ENCODE data around the gene CMYA5. TPM values are rescaled to one million over a fixed set of nuclear protein-coding genes. Genes with fewer than 3 reads are reported as not detected.
"Not testable (repeated sequence)": the region's sequence is repeated elsewhere in the genome, so short reads cannot be mapped to it uniquely, and the experiment has no call there.

Gene CMYA5
- total RNA-seq, 8 experiments from 2014 or later, result 0.27 to 0.91 (median 0.53) TPM

DNA sequence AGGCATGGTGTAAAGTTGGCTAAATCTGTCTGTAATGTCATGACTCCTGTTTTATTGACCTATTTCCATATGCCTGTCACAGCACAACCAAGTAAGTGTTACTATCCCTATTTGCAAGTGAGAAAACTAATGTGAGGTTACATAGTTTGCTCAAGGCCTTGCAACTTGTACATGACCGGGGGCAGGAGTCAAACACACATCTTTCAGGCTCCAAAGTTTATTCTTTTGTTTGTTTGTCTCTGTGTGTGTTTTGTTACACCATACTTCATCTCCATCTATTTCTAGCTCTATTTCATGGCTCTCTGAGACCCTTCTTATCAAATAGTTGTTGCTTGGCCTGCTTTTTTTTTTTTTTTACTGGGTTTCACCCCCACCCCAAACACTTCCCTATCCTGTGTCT, 70.2 kb downstream of the CMYA5 start:
- no peak for ATAC-seq (replicated peaks in 6 of 8)
- WGBS, 10 experiments, result 67 to 100% (median 80%) methylated on average over 1 of the region's 1 CpG; no CpG with 5 or more reads in 3 of the 10 experiments
- in situ Hi-C loops (cut with MboI; ENCODE audit: low pct_unique_long_range_greater_than_20kb in 2 of 9, low sequenced_read_pairs in 9 of 9, unreplicated experiment in 9 of 9), result no loop called here
- Histone ChIP-seq H3K4me3 (no peak overlapping the region), H3K4me1 (replicated peaks in 1 of 2) (no peaks in the 10 kb centered on the region), H3K27ac (no peak overlapping the region)

DNA sequence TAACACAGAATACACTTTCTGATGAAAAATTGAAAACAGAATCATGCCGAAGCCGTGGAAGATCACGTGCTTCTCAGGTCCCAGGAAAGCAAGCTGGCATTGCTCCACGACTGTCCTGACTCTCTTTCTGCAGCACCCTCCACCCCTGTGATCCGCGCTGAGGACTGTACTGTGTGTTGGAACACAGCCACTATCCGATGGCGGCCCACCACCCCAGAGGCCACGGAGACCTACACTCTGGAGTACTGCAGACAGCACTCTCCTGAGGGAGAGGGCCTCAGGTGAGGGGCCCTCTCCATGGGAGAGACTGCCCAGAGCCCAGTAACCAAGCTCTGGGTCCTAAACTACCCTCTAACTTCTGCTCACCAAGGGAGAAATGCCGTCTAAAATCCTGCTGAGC, 73.3 kb downstream of the CMYA5 start:
- 33 to 100% (median 79%) methylated on average over 1 to 6 of the region's 10 CpGs; no CpG with 5 or more reads in 2 of the 10 experiments for WGBS, 10 experiments
- H3K27ac ChIP-seq, result no peak overlapping the region
- ATAC-seq (replicated peaks in 6 of 8), result no peak
- H3K4me3 ChIP-seq, result no peak overlapping the region
- in situ Hi-C loops (cut with MboI; ENCODE audit: low pct_unique_long_range_greater_than_20kb in 2 of 9, low sequenced_read_pairs in 9 of 9, unreplicated experiment in 9 of 9), result no loop called here
- no peaks in the 10 kb centered on the region for H3K4me1 ChIP-seq (replicated peaks in 1 of 2)

DNA sequence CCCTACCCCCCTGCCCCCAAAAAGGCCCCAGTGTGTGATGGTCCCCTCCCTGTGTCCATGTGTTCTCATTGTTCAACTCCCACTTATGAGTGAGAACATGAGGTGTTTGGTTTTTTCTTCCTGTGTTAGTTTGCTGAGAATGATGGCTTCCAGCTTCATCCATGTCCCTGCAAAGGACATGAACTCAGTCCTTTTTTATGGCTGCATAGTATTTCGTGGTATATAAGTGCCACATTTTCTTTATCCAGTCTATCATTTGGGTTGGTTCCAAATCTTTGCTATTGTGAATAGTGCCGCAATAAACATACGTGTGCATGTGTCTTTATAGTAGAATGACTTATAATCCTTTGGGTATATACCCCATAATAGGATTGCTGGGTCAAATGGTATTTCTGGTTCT, 74.5 kb downstream of the CMYA5 start:
- H3K4me1 ChIP-seq (replicated peaks in 1 of 2); in situ Hi-C loops (cut with MboI; ENCODE audit: low pct_unique_long_range_greater_than_20kb in 2 of 9, low sequenced_read_pairs in 9 of 9, unreplicated experiment in 9 of 9); H3K4me3 ChIP-seq; ATAC-seq (replicated peaks in 6 of 8); H3K27ac ChIP-seq: not testable (repeated sequence)
- 80 to 100% (median 100%) methylated on average over 1 to 2 of the region's 3 CpGs; no CpG with 5 or more reads in 6 of the 10 experiments for WGBS, 10 experiments

DNA sequence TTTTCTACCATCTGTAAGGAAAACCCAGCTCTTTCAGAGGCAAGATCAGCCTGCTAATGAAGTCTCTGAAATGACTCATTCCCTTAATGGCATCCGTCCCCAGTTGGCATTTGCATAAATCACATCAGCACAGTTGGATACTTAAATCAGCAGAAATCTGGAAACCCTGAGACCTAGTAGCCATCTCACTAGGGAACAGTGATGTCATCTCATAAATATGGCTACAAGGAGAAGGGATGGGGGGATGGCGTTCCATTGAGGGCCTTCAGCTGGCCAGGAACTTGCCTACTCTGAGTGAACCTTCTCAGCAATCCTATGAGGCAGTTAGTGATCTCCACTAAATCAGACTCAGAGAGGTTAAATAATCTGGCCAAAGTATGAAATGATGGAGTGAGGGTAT, 81.8 kb downstream of the CMYA5 start:
- no peak overlapping the region for H3K4me3 ChIP-seq
- no peak overlapping the region for H3K27ac ChIP-seq
- ATAC-seq (replicated peaks in 6 of 8), result peak; percentile 67 to 99 (median 94)
- in situ Hi-C loops (cut with MboI; ENCODE audit: low pct_unique_long_range_greater_than_20kb in 2 of 9, low sequenced_read_pairs in 9 of 9, unreplicated experiment in 9 of 9), result no loop called here
- no peaks in the 10 kb centered on the region for H3K4me1 ChIP-seq (replicated peaks in 1 of 2)
- 0 to 80% (median 29%) methylated on average over 1 to 2 of the region's 2 CpGs; no CpG with 5 or more reads in 4 of the 10 experiments for WGBS, 10 experiments

DNA sequence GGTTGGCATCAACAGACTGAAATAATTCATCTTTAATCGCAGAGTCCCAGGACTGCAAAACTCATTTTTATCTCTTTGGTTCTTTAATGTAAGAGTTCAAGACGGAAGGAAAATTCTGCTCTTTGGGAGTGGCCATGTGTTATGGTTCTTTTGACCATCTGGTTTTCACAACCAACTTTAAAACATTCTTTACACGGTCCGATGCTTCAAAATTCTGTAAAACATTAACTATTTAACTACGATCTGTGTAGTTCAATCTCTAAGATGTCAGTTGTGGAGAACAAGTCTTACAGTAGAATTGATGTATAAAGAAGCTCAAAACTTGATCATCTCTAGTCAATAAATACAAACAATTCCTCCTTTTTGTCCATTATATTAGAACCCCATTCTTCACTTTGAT, 83.0 kb downstream of the CMYA5 start:
- in situ Hi-C loops (cut with MboI; ENCODE audit: low pct_unique_long_range_greater_than_20kb in 2 of 9, low sequenced_read_pairs in 9 of 9, unreplicated experiment in 9 of 9), result no loop called here
- Histone ChIP-seq H3K4me3 (no peak overlapping the region), H3K4me1 (replicated peaks in 1 of 2) (no peaks in the 10 kb centered on the region), H3K27ac (no peak overlapping the region)
- 70 to 100% (median 82%) methylated on average over 1 to 5 of the region's 5 CpGs; no CpG with 5 or more reads in 1 of the 10 experiments for WGBS, 10 experiments
- ATAC-seq (replicated peaks in 6 of 8), result no peak

DNA sequence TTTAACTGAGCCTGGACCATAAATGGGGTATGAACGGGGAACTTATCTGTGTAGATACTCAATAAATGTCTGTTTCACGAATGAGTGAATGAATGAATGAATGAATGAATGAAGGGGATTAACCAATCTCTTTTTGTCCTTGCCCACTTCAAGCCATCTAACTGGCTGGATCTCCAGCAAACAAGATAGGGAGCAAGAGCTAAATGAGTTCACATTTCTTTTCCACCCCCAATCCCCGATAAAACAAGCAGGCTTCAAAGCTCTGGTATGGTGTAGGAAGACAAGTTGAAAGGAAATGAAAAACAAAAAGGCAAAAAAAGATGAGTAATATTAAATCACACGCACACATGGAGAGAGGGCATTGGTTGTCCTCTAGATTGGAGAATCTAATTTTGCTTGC, 84.0 kb downstream of the CMYA5 start:
- in situ Hi-C loops (cut with MboI; ENCODE audit: low pct_unique_long_range_greater_than_20kb in 2 of 9, low sequenced_read_pairs in 9 of 9, unreplicated experiment in 9 of 9), result no loop called here
- no peak for ATAC-seq (replicated peaks in 6 of 8)
- 31 to 100% (median 93%) methylated on average over 2 to 4 of the region's 4 CpGs for WGBS, 10 experiments
- Histone ChIP-seq H3K27ac (no peak overlapping the region), H3K4me1 (replicated peaks in 1 of 2) (no peaks in the 10 kb centered on the region), H3K4me3 (no peak overlapping the region)

DNA sequence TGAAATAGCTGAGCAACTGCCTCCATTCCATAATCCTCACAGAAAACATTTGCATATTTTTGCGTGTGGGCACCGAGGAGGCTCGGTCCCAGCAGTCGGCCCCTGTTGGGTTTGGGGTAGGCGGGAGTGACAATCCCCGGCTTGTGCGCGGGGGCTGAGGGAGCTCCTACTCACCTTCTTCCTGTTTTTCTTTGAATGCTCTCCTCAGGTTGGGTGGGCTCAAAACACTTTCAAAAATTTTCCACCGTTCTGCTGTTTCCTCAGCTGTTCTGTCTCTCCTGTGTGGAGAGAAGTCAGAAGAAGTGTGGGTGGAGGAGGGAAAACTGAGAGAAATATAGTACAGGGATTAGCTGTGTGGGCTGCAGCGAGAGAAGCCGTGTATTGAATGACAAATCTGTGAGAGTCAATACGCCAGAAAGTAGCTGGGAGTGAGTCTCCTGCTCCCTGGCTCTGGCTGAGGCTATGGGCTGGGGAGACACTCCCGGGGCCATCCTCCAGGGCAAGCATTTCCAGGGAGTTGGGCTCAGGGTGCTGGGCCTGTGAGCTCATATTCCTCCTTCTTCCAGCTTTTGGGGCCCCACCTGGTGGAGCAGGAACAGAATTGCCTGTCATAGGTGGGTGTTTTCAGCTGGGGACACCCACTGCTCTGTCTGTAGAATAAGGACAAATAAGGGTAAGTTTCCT, 84.7 kb downstream of the CMYA5 start:
- WGBS, 10 experiments, result 0 to 100% (median 76%) methylated on average over 1 to 5 of the region's 13 CpGs; no CpG with 5 or more reads in 4 of the 10 experiments

DNA sequence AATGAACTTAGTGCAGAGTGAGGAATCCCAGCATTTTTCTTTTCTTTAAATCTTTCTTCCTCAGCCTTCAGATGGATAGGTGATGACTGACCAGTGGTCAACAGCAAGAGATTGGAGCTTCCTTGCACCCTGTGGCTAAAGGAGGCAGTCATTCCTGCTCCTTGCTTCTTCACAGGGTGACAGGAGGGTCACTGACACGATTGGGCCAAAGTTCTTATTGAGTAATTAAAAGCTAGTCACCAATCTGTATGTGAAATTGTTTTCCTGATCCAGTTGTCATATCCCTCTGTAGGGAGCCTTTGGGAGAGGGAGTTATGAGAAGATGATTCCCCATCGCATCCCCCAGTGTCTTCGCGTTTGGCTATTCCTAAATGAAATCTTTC, 85.2 kb downstream of the CMYA5 start:
- 57 to 100% (median 90%) methylated on average over 1 to 4 of the region's 4 CpGs; no CpG with 5 or more reads in 1 of the 10 experiments for WGBS, 10 experiments
- Histone ChIP-seq H3K4me3 (no peak overlapping the region), H3K27ac (no peak overlapping the region), H3K4me1 (replicated peaks in 1 of 2) (no peaks in the 10 kb centered on the region)
- in situ Hi-C loops (cut with MboI; ENCODE audit: low pct_unique_long_range_greater_than_20kb in 2 of 9, low sequenced_read_pairs in 9 of 9, unreplicated experiment in 9 of 9), result no loop called here
- no peak for ATAC-seq (replicated peaks in 6 of 8)

More for the DNA sequence above, 84.7 kb downstream of the CMYA5 start:
- no peak overlapping the region for H3K4me3 ChIP-seq
- H3K4me1 ChIP-seq (replicated peaks in 1 of 2), result no peaks in the 10 kb centered on the region
- in situ Hi-C loops (cut with MboI; ENCODE audit: low pct_unique_long_range_greater_than_20kb in 2 of 9, low sequenced_read_pairs in 9 of 9, unreplicated experiment in 9 of 9), result no loop called here
- ATAC-seq (replicated peaks in 6 of 8), result peak in 4 of 8 experiments; percentile 14 to 90 (median 57)
- H3K27ac ChIP-seq, result no peak overlapping the region

DNA sequence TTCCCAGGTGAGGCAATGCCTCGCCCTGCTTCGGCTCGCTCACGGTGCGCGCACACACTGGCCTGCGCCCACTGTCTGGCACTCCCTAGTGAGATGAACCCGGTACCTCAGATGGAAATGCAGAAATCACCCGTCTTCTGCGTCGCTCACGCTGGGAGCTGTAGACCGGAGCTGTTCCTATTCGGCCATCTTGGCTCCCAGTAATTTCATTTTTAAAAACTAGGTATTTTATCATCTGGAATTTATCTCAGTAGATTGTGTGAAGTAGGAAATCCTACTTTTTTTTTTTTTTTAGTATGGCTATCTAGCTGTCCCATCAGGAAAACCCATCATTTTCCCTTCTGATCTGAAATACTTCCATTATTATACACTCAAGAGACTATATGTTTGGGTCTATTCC, 95.1 kb downstream of the CMYA5 start:
- H3K4me1 ChIP-seq (replicated peaks in 1 of 2); in situ Hi-C loops (cut with MboI; ENCODE audit: low pct_unique_long_range_greater_than_20kb in 2 of 9, low sequenced_read_pairs in 9 of 9, unreplicated experiment in 9 of 9): not testable (repeated sequence)
- WGBS, 10 experiments, result 0% methylated on average over 3 of the region's 14 CpGs; no CpG with 5 or more reads in 9 of the 10 experiments
- H3K4me3 ChIP-seq, result peak overlapping the region; percentile 15 to 35 (median 26)
- peak in 1 of 8 experiments; percentile 25 for ATAC-seq (replicated peaks in 6 of 8)
- peak overlapping the region in 1 of 2 donors; percentile 19 for H3K27ac ChIP-seq

DNA sequence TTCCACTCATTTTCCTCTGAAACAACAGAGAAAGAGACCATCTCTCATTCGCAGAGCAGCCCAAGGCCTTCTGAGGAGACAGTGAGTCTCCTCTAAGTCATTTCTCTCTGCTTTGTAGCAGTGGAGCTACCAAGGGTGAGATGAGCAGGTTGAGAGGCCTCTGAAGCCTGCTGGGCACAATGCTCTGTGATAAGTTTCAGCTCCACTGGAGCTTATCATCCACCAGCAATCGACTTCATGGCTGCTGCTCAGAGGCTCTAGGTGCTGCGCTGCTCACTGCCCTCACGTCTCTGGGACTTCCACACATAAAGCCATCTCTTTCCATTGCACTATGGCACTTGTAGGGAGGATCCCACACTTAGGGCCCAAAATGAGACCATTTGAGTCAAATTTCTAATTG, 96.3 kb downstream of the CMYA5 start:
- in situ Hi-C loops (cut with MboI; ENCODE audit: low pct_unique_long_range_greater_than_20kb in 2 of 9, low sequenced_read_pairs in 9 of 9, unreplicated experiment in 9 of 9), result no loop called here
- no peak for ATAC-seq (replicated peaks in 6 of 8)
- H3K27ac ChIP-seq, result no peak overlapping the region
- peaks cover 0 to 7% of the 10 kb centered on the region in 2 donors for H3K4me1 ChIP-seq (replicated peaks in 1 of 2)
- WGBS, 10 experiments, result 63 to 100% (median 87%) methylated on average over 1 to 3 of the region's 4 CpGs; no CpG with 5 or more reads in 4 of the 10 experiments
- no peak overlapping the region for H3K4me3 ChIP-seq

DNA sequence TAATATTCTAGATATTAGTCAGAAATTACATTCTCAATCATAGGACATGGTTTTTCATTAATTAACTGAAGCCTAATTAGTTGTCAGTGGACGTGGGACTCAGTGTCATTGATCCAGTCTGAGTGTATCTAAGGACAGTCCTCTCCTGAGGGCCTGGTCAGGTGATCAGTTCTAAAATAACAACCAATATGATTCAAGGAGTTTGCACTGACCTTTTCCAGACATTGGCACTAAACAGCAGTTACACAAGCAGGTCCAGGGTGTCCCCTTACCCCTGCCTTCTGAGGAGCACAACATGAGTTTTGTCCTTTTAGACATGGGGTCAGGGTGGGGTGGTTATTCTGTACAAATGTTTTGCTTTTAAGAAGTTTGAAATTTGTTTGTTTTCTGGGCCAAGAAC, 97.8 kb downstream of the CMYA5 start:
- H3K4me3 ChIP-seq, result no peak overlapping the region
- peak in 1 of 8 experiments; percentile 45 for ATAC-seq (replicated peaks in 6 of 8)
- in situ Hi-C loops (cut with MboI; ENCODE audit: low pct_unique_long_range_greater_than_20kb in 2 of 9, low sequenced_read_pairs in 9 of 9, unreplicated experiment in 9 of 9), result no loop called here

DNA sequence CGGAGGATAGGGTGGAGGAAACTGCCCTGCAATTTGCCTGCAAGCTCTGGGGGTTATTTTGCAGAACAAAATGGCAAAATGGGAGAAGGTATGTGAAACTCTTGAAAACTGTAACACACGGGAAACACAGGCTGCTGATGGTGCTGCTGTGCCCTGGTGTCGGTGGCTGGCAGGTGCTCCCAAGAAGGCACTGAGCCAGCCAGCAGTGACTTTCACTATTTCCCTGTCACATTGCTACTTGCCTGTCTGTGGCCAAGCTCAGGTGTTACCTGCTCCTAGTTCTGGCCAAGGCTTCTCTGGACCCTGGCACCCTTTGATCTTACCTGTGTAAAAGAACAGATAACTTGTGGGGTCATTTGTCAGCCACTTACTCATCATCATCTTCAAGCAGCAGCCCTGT, 102.2 kb downstream of the CMYA5 start:
- no peak for ATAC-seq (replicated peaks in 6 of 8)
- 50 to 100% (median 86%) methylated on average over 1 to 3 of the region's 3 CpGs; no CpG with 5 or more reads in 4 of the 10 experiments for WGBS, 10 experiments
- Histone ChIP-seq H3K4me3 (no peak overlapping the region), H3K27ac (no peak overlapping the region), H3K4me1 (replicated peaks in 1 of 2) (peaks cover 7 to 17% of the 10 kb centered on the region in 2 donors)
- in situ Hi-C loops (cut with MboI; ENCODE audit: low pct_unique_long_range_greater_than_20kb in 2 of 9, low sequenced_read_pairs in 9 of 9, unreplicated experiment in 9 of 9), result no loop called here

More for the DNA sequence above, 97.8 kb downstream of the CMYA5 start:
- WGBS, 10 experiments, result 43 to 60% (median 50%) methylated on average over 1 of the region's 1 CpG; no CpG with 5 or more reads in 7 of the 10 experiments
- no peak overlapping the region for H3K27ac ChIP-seq
- H3K4me1 ChIP-seq (replicated peaks in 1 of 2), result peaks cover 8% of the 10 kb centered on the region in 2 donors

DNA sequence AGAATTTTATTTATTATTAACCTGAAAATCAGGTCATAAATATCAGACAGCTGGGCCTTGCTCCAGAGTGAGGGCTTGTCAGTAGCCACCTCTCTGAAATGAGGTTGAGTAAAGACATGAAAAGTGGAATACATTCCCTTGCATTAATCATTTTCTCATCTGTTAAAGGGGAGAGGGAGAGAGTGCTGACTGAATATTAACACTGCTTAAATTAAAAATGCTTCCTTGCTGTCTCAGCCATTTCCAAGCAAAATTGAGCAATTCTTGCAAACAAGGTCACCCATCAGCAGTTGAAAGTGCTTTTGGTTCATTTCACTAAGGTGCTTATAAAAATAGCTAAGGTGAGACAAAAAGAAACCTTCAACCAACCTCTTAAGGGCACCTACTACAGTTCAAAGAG, 102.8 kb downstream of the CMYA5 start:
- peak in 3 of 8 experiments; percentile 38 to 72 (median 44) for ATAC-seq (replicated peaks in 6 of 8)
- H3K4me1 ChIP-seq (replicated peaks in 1 of 2), result peaks cover 5 to 17% of the 10 kb centered on the region in 2 donors
- no peak overlapping the region for H3K4me3 ChIP-seq
- in situ Hi-C loops (cut with MboI; ENCODE audit: low pct_unique_long_range_greater_than_20kb in 2 of 9, low sequenced_read_pairs in 9 of 9, unreplicated experiment in 9 of 9), result no loop called here
- H3K27ac ChIP-seq, result no peak overlapping the region

DNA sequence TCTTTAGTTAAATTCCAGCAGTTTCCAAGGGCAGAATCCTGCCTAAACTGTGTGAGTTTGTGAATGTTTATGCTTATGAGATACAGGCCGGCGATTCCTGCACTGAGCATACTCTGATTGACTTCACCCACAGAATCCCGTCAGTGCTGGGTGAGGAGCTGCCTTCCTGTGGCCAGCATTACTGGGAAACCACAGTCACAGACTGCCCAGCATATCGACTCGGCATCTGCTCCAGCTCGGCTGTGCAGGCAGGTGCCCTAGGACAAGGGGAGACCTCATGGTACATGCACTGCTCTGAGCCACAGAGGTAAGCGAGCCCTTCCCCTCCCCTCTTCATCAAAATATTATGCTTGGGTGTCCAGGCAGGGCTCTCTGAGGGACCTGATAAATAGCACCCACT, 103.7 kb downstream of the CMYA5 start:
- peaks cover 3 to 17% of the 10 kb centered on the region in 2 donors for H3K4me1 ChIP-seq (replicated peaks in 1 of 2)
- H3K4me3 ChIP-seq, result no peak overlapping the region
- no peak overlapping the region for H3K27ac ChIP-seq
- no peak for ATAC-seq (replicated peaks in 6 of 8)
- in situ Hi-C loops (cut with MboI; ENCODE audit: low pct_unique_long_range_greater_than_20kb in 2 of 9, low sequenced_read_pairs in 9 of 9, unreplicated experiment in 9 of 9), result no loop called here
- WGBS, 10 experiments, result 60 to 100% (median 87%) methylated on average over 1 to 7 of the region's 7 CpGs; no CpG with 5 or more reads in 4 of the 10 experiments

Measured in motor neuron (in vitro differentiated cells).